HepG2 (cell line): Measurements from ENCODE around the gene UCN. TPM values are rescaled to one million over a fixed set of nuclear protein-coding genes. Genes with fewer than 3 reads are reported as not detected.

ENCODE experiments used
- DDIT3 ChIP-seq: sonication (generic); formaldehyde crosslinking; IDR thresholded peaks from 2 replicates; pipeline ENCODE4 v1.4.0; 2020; ENCODE audit warnings: mild to moderate bottlenecking, missing genetic modification reagents
- MLLT10 ChIP-seq: sonication (generic); formaldehyde crosslinking; IDR thresholded peaks from 2 replicates; pipeline ENCODE4 v1.4.0; 2020; ENCODE audit warnings: missing genetic modification reagents
- MTF1 ChIP-seq: sonication (generic); formaldehyde crosslinking; IDR thresholded peaks from 2 replicates; pipeline ENCODE4 v1.5.0; 2020; ENCODE audit warnings: missing genetic modification reagents
- PAWR ChIP-seq: sonication (generic); formaldehyde crosslinking; IDR thresholded peaks from 2 replicates; pipeline ENCODE4 v1.4.0; 2020; ENCODE audit warnings: missing genetic modification reagents, mild to moderate bottlenecking, borderline replicate concordance
- TIGD3 ChIP-seq: sonication (generic); formaldehyde crosslinking; IDR thresholded peaks from 2 replicates; pipeline ENCODE4 v1.5.1; 2020; ENCODE audit warnings: mild to moderate bottlenecking, missing genetic modification reagents, borderline replicate concordance
- YY1 ChIP-seq: IDR thresholded peaks from 2 replicates; pipeline ENCODE4 v1.6.1; 2011; ENCODE audit warnings: low read length, low read depth, moderate library complexity, mild to moderate bottlenecking; ENCODE audit not compliant: insufficient read depth, insufficient replicate concordance
- ZBTB7B ChIP-seq: sonication (generic); formaldehyde crosslinking; IDR thresholded peaks from 2 replicates; pipeline ENCODE4 v1.4.0; 2020; ENCODE audit warnings: missing genetic modification reagents
- ZNF20 ChIP-seq: sonication (generic); formaldehyde crosslinking; IDR thresholded peaks from 2 replicates; pipeline ENCODE4 v1.4.0; 2020; ENCODE audit warnings: mild to moderate bottlenecking, moderate library complexity, missing genetic modification reagents
- ZNF549 ChIP-seq: sonication (generic); formaldehyde crosslinking; IDR thresholded peaks from 2 replicates; pipeline ENCODE4 v1.5.0; 2020; ENCODE audit warnings: missing genetic modification reagents
- ZNF660 ChIP-seq: sonication (generic); formaldehyde crosslinking; IDR thresholded peaks from 2 replicates; pipeline ENCODE4 v1.5.1; 2020; ENCODE audit warnings: mild to moderate bottlenecking, low read depth, missing genetic modification reagents, borderline replicate concordance
- ZNF879 ChIP-seq: sonication (generic); formaldehyde crosslinking; IDR thresholded peaks from 2 replicates; pipeline ENCODE4 v1.8.1; 2023; ENCODE audit warnings: missing genetic modification reagents
- polyA plus RNA-seq, 8 experiments: library from polyadenylated mRNA; depleted of rRNA in 3 of 8; stranded (reverse) in 7 of 8; unstranded in 1 of 8; fragments of >200 nt; fragmentation: Illumina TruSeq in 4 of 8; extraction: Trizol in 4 of 8; gene quantifications; 2 replicates each; pipeline versions ENCODE4 v1.2.1 to v1.2.3, GENCODE V29; 2011 to 2016; ENCODE audit warnings: low read depth in 4 of 8, missing spikeins in 1 of 8, mixed read lengths in 1 of 8; ENCODE audit not compliant: insufficient read depth in 1 of 8
- total RNA-seq, 5 experiments: library from RNA; depleted of rRNA; stranded (reverse); fragments of >200 nt; fragmentation: Illumina TruSeq; extraction: Trizol; gene quantifications; 2 replicates each; pipeline ENCODE4 v1.2.3, GENCODE V29; 2016; ENCODE audit warnings: low read depth in 1 of 5
- TF ChIP-seq, protein P1 (sequence below): sonication (generic); formaldehyde crosslinking; IDR thresholded peaks from 2 replicates; pipeline ENCODE4 v1.5.0; 2020; ENCODE audit warnings: missing genetic modification reagents, mild to moderate bottlenecking, borderline replicate concordance
- TF ChIP-seq, protein P2 (sequence below): IDR thresholded peaks from 2 replicates; pipeline ENCODE4 v1.6.1; 2016; ENCODE audit warnings: missing biosample characterization, missing genetic modification reagents, low read depth
- TF ChIP-seq, protein P3 (sequence below): sonication (generic); formaldehyde crosslinking; IDR thresholded peaks from 2 replicates; pipeline ENCODE4 v1.4.0; 2020; ENCODE audit warnings: missing genetic modification reagents
- TF ChIP-seq, protein P4 (sequence below): sonication (generic); formaldehyde crosslinking; IDR thresholded peaks from 2 replicates; pipeline ENCODE4 v1.4.0; 2020; ENCODE audit warnings: low read depth, mild to moderate bottlenecking, missing genetic modification reagents

UCN gene
- total and polyA plus RNA-seq, 2 of the 13 experiments (the other 11 are each of a cell fraction or from before 2014, with no cell fraction given), result 1.2 to 2.3 TPM

DNA sequence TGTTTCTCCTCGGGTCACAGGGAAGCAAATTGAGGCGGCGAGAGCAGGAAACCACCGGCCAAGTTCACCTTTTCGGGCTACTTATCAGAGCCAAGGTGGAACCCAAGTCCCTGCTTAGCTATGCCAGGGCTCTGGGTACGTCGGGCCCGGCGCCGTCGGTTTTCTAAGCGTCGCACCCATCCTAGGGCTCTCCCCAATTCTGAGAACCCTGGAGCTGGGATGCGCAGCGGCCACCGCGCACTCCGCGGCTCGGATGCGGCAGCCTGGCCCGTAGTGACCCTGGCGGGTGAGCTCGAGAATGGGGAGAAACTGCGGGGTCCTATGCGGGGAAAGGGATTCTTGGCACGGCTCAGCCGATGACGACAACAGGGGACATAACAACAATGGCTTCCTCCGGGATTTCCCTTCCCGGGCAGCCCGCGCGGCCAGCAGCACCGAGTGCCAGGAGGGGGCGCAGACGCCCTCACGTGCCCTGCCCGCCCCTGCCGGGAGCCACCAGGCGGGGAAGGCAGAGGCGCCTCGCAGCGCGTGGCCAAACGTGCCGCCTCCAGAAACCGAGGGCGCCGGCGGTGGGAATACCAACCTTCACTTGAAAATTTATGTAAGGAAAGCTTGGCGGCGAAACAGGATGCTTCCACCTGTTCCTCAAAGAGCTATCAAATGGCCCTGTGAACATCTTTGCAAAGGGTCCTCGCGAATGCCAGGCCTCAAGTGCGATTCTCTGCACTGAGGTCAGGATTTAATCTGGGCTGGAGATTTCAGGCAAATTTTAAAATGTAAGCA is 43.3 kb downstream of the UCN start (continued):
- TF ChIP-seq, protein P1, sequence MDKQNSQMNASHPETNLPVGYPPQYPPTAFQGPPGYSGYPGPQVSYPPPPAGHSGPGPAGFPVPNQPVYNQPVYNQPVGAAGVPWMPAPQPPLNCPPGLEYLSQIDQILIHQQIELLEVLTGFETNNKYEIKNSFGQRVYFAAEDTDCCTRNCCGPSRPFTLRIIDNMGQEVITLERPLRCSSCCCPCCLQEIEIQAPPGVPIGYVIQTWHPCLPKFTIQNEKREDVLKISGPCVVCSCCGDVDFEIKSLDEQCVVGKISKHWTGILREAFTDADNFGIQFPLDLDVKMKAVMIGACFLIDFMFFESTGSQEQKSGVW (CRISPR knock-in tag), result no peak
- TF ChIP-seq TIGD3 (CRISPR knock-in tag), result no peak
- TF ChIP-seq ZNF20 (CRISPR knock-in tag), result no peak
- TF ChIP-seq ZNF879 (CRISPR knock-in tag), result 0 out of 2 replicates have a peak, but pooled peaks have one; percentile 50
- TF ChIP-seq ZNF660, result no peak
- no peak for TF ChIP-seq MLLT10 (CRISPR knock-in tag)
- peak; percentile 87 for TF ChIP-seq ZBTB7B (CRISPR knock-in tag)
- TF ChIP-seq, protein P2, sequence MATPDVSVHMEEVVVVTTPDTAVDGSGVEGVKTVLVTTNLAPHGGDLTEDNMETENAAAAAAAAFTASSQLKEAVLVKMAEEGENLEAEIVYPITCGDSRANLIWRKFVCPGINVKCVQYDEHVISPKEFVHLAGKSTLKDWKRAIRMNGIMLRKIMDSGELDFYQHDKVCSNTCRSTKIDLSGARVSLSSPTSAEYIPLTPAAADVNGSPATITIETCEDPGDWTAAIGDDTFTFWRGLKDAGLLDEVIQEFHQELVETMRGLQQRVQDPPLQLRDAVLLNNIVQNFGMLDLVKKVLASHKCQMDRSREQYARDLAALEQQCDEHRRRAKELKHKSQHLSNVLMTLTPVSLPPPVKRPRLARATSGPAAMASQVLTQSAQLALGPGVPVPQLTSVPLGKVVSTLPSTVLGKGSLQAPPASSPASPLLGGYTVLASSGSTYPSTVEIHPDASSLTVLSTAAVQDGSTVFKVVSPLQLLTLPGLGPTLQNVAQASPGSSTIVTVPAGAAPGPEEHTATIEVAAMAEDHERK (CRISPR knock-in tag), result no peak
- TF ChIP-seq, protein P3, sequence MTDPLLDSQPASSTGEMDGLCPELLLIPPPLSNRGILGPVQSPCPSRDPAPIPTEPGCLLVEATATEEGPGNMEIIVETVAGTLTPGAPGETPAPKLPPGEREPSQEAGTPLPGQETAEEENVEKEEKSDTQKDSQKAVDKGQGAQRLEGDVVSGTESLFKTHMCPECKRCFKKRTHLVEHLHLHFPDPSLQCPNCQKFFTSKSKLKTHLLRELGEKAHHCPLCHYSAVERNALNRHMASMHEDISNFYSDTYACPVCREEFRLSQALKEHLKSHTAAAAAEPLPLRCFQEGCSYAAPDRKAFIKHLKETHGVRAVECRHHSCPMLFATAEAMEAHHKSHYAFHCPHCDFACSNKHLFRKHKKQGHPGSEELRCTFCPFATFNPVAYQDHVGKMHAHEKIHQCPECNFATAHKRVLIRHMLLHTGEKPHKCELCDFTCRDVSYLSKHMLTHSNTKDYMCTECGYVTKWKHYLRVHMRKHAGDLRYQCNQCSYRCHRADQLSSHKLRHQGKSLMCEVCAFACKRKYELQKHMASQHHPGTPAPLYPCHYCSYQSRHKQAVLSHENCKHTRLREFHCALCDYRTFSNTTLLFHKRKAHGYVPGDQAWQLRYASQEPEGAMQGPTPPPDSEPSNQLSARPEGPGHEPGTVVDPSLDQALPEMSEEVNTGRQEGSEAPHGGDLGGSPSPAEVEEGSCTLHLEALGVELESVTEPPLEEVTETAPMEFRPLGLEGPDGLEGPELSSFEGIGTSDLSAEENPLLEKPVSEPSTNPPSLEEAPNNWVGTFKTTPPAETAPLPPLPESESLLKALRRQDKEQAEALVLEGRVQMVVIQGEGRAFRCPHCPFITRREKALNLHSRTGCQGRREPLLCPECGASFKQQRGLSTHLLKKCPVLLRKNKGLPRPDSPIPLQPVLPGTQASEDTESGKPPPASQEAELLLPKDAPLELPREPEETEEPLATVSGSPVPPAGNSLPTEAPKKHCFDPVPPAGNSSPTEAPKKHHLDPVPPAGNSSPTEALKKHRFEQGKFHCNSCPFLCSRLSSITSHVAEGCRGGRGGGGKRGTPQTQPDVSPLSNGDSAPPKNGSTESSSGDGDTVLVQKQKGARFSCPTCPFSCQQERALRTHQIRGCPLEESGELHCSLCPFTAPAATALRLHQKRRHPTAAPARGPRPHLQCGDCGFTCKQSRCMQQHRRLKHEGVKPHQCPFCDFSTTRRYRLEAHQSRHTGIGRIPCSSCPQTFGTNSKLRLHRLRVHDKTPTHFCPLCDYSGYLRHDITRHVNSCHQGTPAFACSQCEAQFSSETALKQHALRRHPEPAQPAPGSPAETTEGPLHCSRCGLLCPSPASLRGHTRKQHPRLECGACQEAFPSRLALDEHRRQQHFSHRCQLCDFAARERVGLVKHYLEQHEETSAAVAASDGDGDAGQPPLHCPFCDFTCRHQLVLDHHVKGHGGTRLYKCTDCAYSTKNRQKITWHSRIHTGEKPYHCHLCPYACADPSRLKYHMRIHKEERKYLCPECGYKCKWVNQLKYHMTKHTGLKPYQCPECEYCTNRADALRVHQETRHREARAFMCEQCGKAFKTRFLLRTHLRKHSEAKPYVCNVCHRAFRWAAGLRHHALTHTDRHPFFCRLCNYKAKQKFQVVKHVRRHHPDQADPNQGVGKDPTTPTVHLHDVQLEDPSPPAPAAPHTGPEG (CRISPR knock-in tag), result 0 out of 2 replicates have a peak, but pooled peaks have one; percentile 54
- no peak for TF ChIP-seq DDIT3
- TF ChIP-seq, protein P4, sequence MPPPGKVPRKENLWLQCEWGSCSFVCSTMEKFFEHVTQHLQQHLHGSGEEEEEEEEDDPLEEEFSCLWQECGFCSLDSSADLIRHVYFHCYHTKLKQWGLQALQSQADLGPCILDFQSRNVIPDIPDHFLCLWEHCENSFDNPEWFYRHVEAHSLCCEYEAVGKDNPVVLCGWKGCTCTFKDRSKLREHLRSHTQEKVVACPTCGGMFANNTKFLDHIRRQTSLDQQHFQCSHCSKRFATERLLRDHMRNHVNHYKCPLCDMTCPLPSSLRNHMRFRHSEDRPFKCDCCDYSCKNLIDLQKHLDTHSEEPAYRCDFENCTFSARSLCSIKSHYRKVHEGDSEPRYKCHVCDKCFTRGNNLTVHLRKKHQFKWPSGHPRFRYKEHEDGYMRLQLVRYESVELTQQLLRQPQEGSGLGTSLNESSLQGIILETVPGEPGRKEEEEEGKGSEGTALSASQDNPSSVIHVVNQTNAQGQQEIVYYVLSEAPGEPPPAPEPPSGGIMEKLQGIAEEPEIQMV (CRISPR knock-in tag), result 0 out of 2 replicates have a peak, but pooled peaks have one; percentile 25
- TF ChIP-seq YY1, result peak; percentile 88
- TF ChIP-seq ZNF549 (CRISPR knock-in tag), result no peak
- TF ChIP-seq PAWR, result no peak
- TF ChIP-seq MTF1 (CRISPR knock-in tag), result no peak; the same call in 1 of the 2 replicates
